GM12878 (cell line): ENCODE measurements around the gene RPS6KA3. TPM values are rescaled to one million over a fixed set of nuclear protein-coding genes. Genes with fewer than 3 reads are reported as not detected.

Source experiments
- ATAC-seq: fragments of 200-7000 bp; cut with Tn5 transposase; 3 replicates; pipeline ENCODE4 v1.9.1; 2020; ENCODE audit warnings: mild to moderate bottlenecking, moderate library complexity
- BruUV-seq: library from RNA; stranded (reverse); fragments of 400-500 nt; replicated peaks from 2 replicates; lab custom pipeline; 2021; lab: Mats Ljungman, UMichigan
- CTCF ChIA-PET: fragments of 300-600 bp; sonication (Branson Sonifier 250); formaldehyde crosslinking; extraction: SDS; loops from one replicate; lab custom pipeline; 2021; ENCODE audit warnings: inconsistent platforms; lab: Yijun Ruan, JAX
- POLR2A ChIA-PET: fragments of 350-600 bp; formaldehyde crosslinking; extraction: SDS; loops from one replicate; lab custom pipeline; 2021; ENCODE audit warnings: inconsistent platforms; lab: Charles Lee
- RAD21 ChIA-PET: fragments of 300-600 bp; sonication (Branson Sonifier 250); formaldehyde crosslinking; loops from one replicate; lab custom pipeline; 2023; ENCODE audit warnings: antibody characterized with exemption; ENCODE audit not compliant: unreplicated experiment; lab: Charles Lee
- SMC1A ChIA-PET: fragments of 300-600 bp; sonication (Branson Sonifier 250); formaldehyde crosslinking; loops from one replicate; lab custom pipeline; 2023; ENCODE audit not compliant: unreplicated experiment, uncharacterized antibody; lab: Charles Lee
- DNase-seq: peaks from one replicate; pipeline ENCODE4 v3.0.0-alpha.2; 2011; ENCODE audit warnings: low read depth, low spot score
- FAIRE-seq: peaks from 3 replicates; lab custom pipeline; 2011; peaks lifted over from hg19 to GRCh38; lab: Jason Lieb, UNC
- H2AFZ ChIP-seq: 2 replicates; pipeline ENCODE4 v1.6.0; 2011; ENCODE audit warnings: low read depth, low read length, control low read depth; ENCODE audit not compliant: control insufficient read depth
- H3K27ac ChIP-seq: 2 replicates; pipeline ENCODE4 v1.5.1; 2011; ENCODE audit warnings: control low read depth; ENCODE audit not compliant: control insufficient read depth, insufficient read depth
- H3K27me3 ChIP-seq, 2 experiments: replicated peaks in 1 of 2; 2 replicates each; pipeline versions ENCODE4 v1.6.0 to v1.6.1; 2011; ENCODE audit warnings: low read length in 1 of 2; ENCODE audit not compliant: control insufficient read depth in 2 of 2, insufficient read depth in 2 of 2
- H3K36me3 ChIP-seq, 2 experiments: 2 replicates each; pipeline ENCODE4 v1.5.1; 2011; ENCODE audit warnings: low read length in 1 of 2; ENCODE audit not compliant: control insufficient read depth in 2 of 2, insufficient read depth in 2 of 2
- H3K4me1 ChIP-seq: 2 replicates; pipeline ENCODE4 v1.6.1; 2011; ENCODE audit warnings: mild to moderate bottlenecking, low read length, moderate library complexity, mixed read lengths; ENCODE audit not compliant: control insufficient read depth, insufficient read depth
- H3K4me2 ChIP-seq: 2 replicates; pipeline ENCODE4 v1.6.0; 2011; ENCODE audit warnings: control low read depth; ENCODE audit not compliant: control insufficient read depth, insufficient read depth
- H3K4me3 ChIP-seq: fragments of 200-600 bp; sonication (generic); 2 replicates; pipeline ENCODE4 v1.5.1; 2016
- H3K79me2 ChIP-seq: 2 replicates; pipeline ENCODE4 v1.6.0; 2011; ENCODE audit warnings: low read length; ENCODE audit not compliant: control insufficient read depth, insufficient read depth
- H3K9ac ChIP-seq: 2 replicates; pipeline ENCODE4 v1.8.0; 2011; ENCODE audit warnings: low read length, control low read depth, mixed read lengths; ENCODE audit not compliant: control insufficient read depth, insufficient read depth
- H3K9me3 ChIP-seq: replicated peaks from 3 replicates; pipeline ENCODE4 v1.5.1; 2011; ENCODE audit warnings: mild to moderate bottlenecking, low read length; ENCODE audit not compliant: control insufficient read depth, insufficient read depth
- H4K20me1 ChIP-seq: 2 replicates; pipeline ENCODE4 v1.6.0; 2011; ENCODE audit not compliant: control insufficient read depth, insufficient read depth
- BRCA1 ChIP-seq: IDR thresholded peaks from 2 replicates; pipeline ENCODE4 v1.6.1; 2011; ENCODE audit warnings: low read depth, low read length, improper control_type of control experiment
- E2F4 ChIP-seq: IDR thresholded peaks from 2 replicates; pipeline ENCODE4 v1.6.1; 2012; ENCODE audit warnings: low read depth, low read length, improper control_type of control experiment
- EP300 ChIP-seq, 2 experiments: fragments of 150-350 bp in 1 of 2; IDR thresholded peaks; 2 replicates each; pipeline ENCODE4 v1.6.1; 2011 to 2012; ENCODE audit warnings: low read depth in 2 of 2, low read length in 2 of 2, borderline replicate concordance in 1 of 2, improper control_type of control experiment in 1 of 2, inconsistent platforms in 1 of 2; ENCODE audit not compliant: control insufficient read depth in 1 of 2
- TCF3 ChIP-seq: IDR thresholded peaks from 2 replicates; pipeline ENCODE4 v1.6.1; 2012; ENCODE audit warnings: low read depth, mild to moderate bottlenecking, low read length, borderline replicate concordance; ENCODE audit not compliant: insufficient read depth
- WGBS: methylation state at CpG from one replicate; pipeline ENCODE4 v1.1.6; 2016; ENCODE audit warnings: low lambda C conversion rate; ENCODE audit not compliant: insufficient replicate concordance, insufficient coverage; ENCODE audit errors: missing lambda C conversion rate; 5-methylcytosine and 5-hydroxymethylcytosine counted together
- in situ Hi-C: fragments of 300-500 bp; cut with MboI; formaldehyde crosslinking; loops from 9 replicates; pipeline ENCODE4 v1.14.3; 2018; ENCODE audit warnings: mixed read lengths
- intact Hi-C: fragments of 100-400 bp; cut with micrococcal nuclease; formaldehyde crosslinking; loops from one replicate; pipeline ENCODE4 v1.14.2; 2022; ENCODE audit not compliant: unreplicated experiment
- polyA plus RNA-seq, 11 experiments: library from polyadenylated mRNA; depleted of rRNA in 4 of 11; unstranded in 6 of 11; stranded (reverse) in 5 of 11; fragments of >200 nt; fragmentation: Nextera tagmentation in 4 of 11; fragmentation: Illumina TruSeq in 1 of 11; extraction: Ambion mirVana in 4 of 11; extraction: Trizol in 1 of 11; gene quantifications; 1 replicate in 1 of 11; 2 replicates in 10 of 11; pipeline versions ENCODE4 v1.2.1 to v1.2.3, GENCODE V29; 2011 to 2016; ENCODE audit warnings: inconsistent platforms in 2 of 11, missing spikeins in 2 of 11, low read depth in 1 of 11
- total RNA-seq, 4 experiments: library from RNA; depleted of rRNA in 3 of 4; stranded (reverse); fragments of >200 nt in 3 of 4; fragmentation: Illumina TruSeq in 1 of 4; extraction: Trizol in 1 of 4; gene quantifications; 2 replicates each; pipeline versions ENCODE4 v1.2.1 to v1.2.3, GENCODE V29; 2013 to 2021
- TF ChIP-seq, protein P1 (sequence below): fragments of 450-650 bp; IDR thresholded peaks from 2 replicates; pipeline ENCODE4 v1.6.1; 2016; ENCODE audit warnings: mild to moderate bottlenecking

RPS6KA3 gene
- total and polyA plus RNA-seq, 10 of the 15 experiments (the other 5 are each of a cell fraction or from before 2014, with no cell fraction given) = 2.8 to 35.6 (median 15.8) TPM

DNA sequence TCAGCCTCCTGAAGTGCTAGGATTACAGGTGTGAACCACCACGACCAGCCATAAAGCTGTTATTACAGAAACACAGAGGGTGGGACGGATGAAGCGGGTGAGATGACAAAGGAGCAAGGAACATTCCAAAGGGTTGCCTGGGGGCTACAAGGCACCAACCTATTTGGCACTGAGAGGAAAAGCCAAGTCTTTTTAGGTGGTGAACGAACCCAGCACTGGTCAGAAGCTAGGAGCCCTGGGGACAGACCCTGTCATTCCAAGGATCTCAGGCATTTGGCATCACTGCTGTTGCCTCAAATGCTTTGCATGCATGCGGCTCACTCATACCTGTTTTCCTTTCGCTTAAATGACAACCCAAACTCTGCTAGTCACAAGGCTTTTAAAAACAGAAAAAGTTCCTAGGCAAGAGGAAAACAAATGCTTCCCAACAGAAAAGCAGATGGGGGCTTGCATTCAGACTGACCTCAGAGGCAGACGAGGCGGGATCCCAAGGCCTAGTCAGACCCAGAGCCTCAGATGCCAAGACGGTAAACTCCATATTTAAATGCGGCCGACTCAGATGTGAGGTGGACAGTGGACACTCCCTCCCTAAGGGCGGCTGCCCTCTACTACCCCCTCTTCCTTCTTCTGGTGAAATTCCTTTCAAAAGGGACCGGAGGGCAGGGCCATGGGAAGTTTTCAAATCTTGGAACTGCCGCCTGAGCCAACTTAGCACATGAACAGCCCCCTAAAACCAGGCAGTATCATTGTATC is 154.5 kb downstream of the RPS6KA3 start (continued):
- no peak for TF ChIP-seq E2F4
- TF ChIP-seq, all 136 proteins: peak for 0

DNA sequence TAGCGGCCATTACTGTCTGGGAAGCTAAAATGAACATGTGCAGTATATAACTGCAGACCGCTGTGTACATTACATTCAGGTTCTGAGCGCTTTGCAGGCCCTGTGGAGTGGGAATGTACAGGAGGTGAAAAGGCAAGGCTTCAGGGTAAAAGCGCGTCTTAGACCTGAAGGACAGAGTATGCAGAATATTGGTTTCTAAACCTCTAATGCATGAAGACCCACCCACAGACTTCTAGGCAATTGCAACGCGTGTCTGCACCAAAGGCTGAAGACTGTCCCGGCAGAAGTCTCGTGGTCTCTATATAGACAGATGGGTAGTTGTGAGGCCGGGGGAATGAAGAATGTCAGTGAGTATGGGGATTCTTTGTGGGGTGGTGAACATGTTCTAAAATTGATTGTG is 155.4 kb downstream of the RPS6KA3 start:
- ATAC-seq (no peak), DNase-seq (no peak), FAIRE-seq (no peak)
- H3K27ac ChIP-seq = no peak overlapping the region
- no peaks in the 10 kb centered on the region; a peak in 1 of 4 replicates for H3K27me3 ChIP-seq
- TF ChIP-seq BRCA1 (no peak), EP300 (IDR thresholded peaks at IDR 0.05; ENCODE audit: borderline replicate concordance in 1 of 2, control insufficient read depth in 1 of 2, low read depth in 2 of 2, low read length in 2 of 2) (no peak), TCF3 (no peak)
- TF ChIP-seq, protein P1, sequence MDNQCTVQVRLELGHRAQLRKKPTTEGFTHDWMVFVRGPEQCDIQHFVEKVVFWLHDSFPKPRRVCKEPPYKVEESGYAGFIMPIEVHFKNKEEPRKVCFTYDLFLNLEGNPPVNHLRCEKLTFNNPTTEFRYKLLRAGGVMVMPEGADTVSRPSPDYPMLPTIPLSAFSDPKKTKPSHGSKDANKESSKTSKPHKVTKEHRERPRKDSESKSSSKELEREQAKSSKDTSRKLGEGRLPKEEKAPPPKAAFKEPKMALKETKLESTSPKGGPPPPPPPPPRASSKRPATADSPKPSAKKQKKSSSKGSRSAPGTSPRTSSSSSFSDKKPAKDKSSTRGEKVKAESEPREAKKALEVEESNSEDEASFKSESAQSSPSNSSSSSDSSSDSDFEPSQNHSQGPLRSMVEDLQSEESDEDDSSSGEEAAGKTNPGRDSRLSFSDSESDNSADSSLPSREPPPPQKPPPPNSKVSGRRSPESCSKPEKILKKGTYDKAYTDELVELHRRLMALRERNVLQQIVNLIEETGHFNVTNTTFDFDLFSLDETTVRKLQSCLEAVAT = no peak
- intact Hi-C loops = no loop called here
- WGBS = 61% methylated on average over 10 of the region's 10 CpGs
- no peaks in the 10 kb centered on the region for H3K4me1 ChIP-seq
- no peak overlapping the region for H3K4me3 ChIP-seq
- ChIA-PET SMC1A (no interaction called here), CTCF (no interaction called here), RAD21 (no interaction called here), POLR2A (no interaction called here)
- no peaks in the 10 kb centered on the region for H4K20me1 ChIP-seq
- no peaks in the 10 kb centered on the region for H3K36me3 ChIP-seq
- H3K4me2 ChIP-seq = no peak overlapping the region
- in situ Hi-C loops = no loop called here
- no peak overlapping the region for H3K9ac ChIP-seq
- H2AFZ ChIP-seq = no peak overlapping the region
- H3K9me3 ChIP-seq = no peaks in the 10 kb centered on the region
- H3K79me2 ChIP-seq = no peaks in the 10 kb centered on the region
- no TSS peak for BruUV-seq
